HG03575 (cell line): ENCODE data around the gene NRXN2.

Source experiments
- ATAC-seq: cut with Tn5 transposase; IDR thresholded peaks from one replicate; pipeline ENCODE4 v1.9.1; 2021; ENCODE audit not compliant: unreplicated experiment, insufficient number of reproducible peaks, low FRiP score; ENCODE audit errors: extremely low read depth

NRXN2 gene

GRCh38 chr11:64643920-64644646 is 78.9 kb downstream of the NRXN2 start:
- no peak for ATAC-seq

- no peak for ATAC-seq
These were observed 79.6 kb downstream of the NRXN2 start for GRCh38 chr11:64643256-64643881.

- ATAC-seq, result no peak
These were observed 80.1 kb downstream of the NRXN2 start for GRCh38 chr11:64642871-64643255.

- ATAC-seq, result no peak
These were observed 80.6 kb downstream of the NRXN2 start for GRCh38 chr11:64642418-64642735.

GRCh38 chr11:64641596-64642417 is 81.2 kb downstream of the NRXN2 start:
- no peak for ATAC-seq

- no peak for ATAC-seq
These were observed 83.1 kb downstream of the NRXN2 start for GRCh38 chr11:64639885-64640284.

- no peak for ATAC-seq
These were observed 84.2 kb downstream of the NRXN2 start for GRCh38 chr11:64638829-64639228.

- ATAC-seq, result no peak
These were observed 84.9 kb downstream of the NRXN2 start for GRCh38 chr11:64638018-64638665.

- no peak for ATAC-seq
These were observed 85.5 kb downstream of the NRXN2 start for GRCh38 chr11:64637334-64638017.

GRCh38 chr11:64633555-64634159 is 89.3 kb downstream of the NRXN2 start:
- no peak for ATAC-seq

- no peak for ATAC-seq
These were observed 90.3 kb downstream of the NRXN2 start for GRCh38 chr11:64632654-64633053.

GRCh38 chr11:64632237-64632636 is 90.8 kb downstream of the NRXN2 start:
- no peak for ATAC-seq

GRCh38 chr11:64631675-64632074 is 91.3 kb downstream of the NRXN2 start:
- no peak for ATAC-seq

- ATAC-seq, result no peak
These were observed 93.0 kb downstream of the NRXN2 start for GRCh38 chr11:64629796-64630562.

- no peak for ATAC-seq
These were observed 93.9 kb downstream of the NRXN2 start for GRCh38 chr11:64629103-64629502.

GRCh38 chr11:64628596-64628995 is 94.4 kb downstream of the NRXN2 start:
- no peak for ATAC-seq

- ATAC-seq, result no peak
These were observed 95.6 kb downstream of the NRXN2 start for GRCh38 chr11:64627371-64627770.

GRCh38 chr11:64626637-64627036 is 96.4 kb downstream of the NRXN2 start:
- ATAC-seq, result no peak
